OCI-LY7 (cell line): ENCODE measurements around the gene CYB5A.

Experiments used
- CTCF ChIP-seq: fragments of 200-600 bp; sonication (generic); conservative IDR thresholded peaks from 2 replicates; pipeline ENCODE4 v1.5.1; 2014; ENCODE audit warnings: mild to moderate bottlenecking, antibody characterized with exemption, low read length, moderate library complexity, mixed read lengths
- EZH2phosphoT487 ChIP-seq: fragments of 200-600 bp; sonication (generic); IDR thresholded peaks from 2 replicates; pipeline ENCODE4 v1.6.1; 2018; ENCODE audit warnings: low read depth, borderline replicate concordance, mild to moderate bottlenecking, mixed run types, antibody characterized with exemption, low read length, moderate library complexity, mixed read lengths

GRCh38 chr18:74326231-74326630 is 34.5 kb upstream of the CYB5A start:
- TF ChIP-seq CTCF (no peak), EZH2phosphoT487 (no peak)
